Activated T-helper 1 cell treated with Interleukin-2 at 50 U/mL for 16 hours (primary cell): ENCODE data around the gene RPS19BP1.
"Not testable (repeated sequence)": the region's sequence is repeated elsewhere in the genome, so short reads cannot be mapped to it uniquely, and the experiment has no call there.

ENCODE experiments used
- DNase-seq: peaks from one replicate; pipeline ENCODE4 v3.0.0-alpha.2; 2020; ENCODE audit warnings: low read depth

Gene RPS19BP1

DNA sequence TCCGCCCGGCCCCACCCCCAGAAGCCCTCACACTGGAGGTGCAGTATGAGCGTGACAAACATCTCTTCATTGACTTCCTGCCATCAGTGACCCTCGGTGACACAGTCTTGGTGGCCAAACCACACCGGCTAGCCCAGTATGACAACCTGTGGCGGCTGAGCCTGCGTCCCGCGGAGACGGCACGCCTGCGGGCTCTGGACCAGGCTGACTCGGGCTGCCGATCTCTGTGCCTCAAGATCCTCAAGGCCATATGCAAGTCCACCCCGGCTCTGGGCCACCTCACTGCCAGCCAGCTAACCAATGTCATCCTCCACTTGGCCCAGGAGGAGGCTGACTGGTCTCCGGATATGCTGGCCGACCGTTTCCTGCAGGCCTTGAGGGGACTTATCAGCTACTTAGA is 18.8 kb downstream of the RPS19BP1 start:
- no peak for DNase-seq

DNA sequence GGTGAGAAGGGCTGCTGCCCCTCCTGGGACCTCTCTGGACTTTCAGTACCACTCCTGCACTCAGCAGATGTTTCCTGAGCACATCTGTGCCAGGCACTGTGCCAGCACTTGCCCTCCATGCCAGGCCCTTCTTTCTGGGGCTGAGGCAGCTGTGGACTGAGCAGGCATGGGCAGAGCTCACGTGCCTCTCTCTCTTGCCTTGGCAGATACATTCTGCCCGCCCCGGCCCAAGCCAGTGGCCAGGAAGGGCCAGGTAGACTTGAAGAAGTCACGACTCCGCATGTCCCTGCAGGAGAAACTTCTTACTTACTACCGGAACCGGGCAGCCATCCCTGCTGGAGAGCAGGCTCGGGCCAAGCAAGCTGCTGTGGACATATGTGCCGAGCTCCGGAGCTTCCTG is 20.5 kb downstream of the RPS19BP1 start:
- DNase-seq = no peak

DNA sequence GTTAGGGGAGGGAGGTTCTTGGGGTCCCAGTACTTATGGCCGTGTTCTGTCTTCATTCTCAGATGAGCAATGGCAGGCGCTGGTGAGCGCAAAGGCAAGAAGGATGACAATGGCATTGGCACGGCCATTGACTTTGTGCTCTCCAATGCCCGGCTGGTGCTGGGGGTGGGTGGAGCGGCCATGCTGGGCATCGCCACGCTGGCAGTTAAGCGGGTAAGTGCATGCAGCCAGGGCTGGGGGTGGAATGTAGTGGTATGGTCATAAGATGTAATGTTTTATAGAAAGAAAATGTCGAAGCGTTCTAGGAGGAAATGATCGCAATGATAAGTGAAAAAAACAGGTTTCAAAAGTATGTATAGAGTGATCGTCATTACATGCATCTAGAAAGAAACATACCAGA is 21.3 kb downstream of the RPS19BP1 start:
- no peak for DNase-seq

DNA sequence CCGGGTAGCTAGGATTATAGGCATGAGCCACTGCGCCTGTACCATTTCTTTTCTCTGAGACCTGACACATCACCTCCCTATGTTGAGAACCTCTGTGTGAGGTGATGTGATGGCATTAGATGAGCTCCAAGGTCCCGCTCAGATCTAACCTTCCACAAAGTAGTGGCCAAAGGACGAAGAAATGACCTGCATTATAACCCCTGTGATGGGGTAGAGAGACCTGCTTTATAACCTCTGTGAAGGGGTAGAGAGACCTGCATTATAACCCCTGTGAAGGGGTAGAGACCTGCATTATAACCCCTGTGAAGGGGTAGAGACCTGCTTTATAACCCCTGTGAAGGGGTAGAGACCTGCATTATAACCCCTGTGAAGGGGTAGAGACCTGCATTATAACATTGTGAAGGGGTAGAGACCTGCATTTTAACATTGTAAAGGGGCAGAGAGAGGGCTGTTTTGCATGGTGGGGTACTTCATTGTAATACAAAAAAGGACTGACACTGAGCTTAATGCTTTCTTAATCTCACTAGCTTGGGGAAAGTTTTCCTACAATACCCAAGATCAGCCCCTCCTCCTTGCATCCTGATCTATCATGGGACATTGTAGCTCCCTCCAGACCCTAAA is 21.9 kb downstream of the RPS19BP1 start:
- DNase-seq = no peak

DNA sequence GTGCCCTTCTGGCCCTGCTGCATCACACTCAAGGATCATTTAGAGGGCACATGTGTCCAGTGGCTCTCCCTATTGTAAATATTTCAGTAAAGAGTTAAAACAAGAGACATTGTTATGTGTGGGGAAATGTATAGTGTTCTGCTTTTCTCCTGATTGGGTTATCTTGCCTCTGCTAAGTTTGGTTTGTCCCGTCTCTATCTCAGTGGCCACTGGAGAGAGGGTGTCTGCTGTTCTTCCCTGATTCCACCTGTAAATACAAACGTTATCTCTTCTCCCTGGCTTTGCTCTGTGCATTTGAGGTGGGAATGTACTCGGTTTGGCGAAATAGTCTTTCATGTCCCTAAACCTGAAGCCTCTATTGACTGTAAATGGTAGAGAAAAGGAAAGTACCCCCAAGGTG is 24.2 kb downstream of the RPS19BP1 start:
- no peak for DNase-seq

DNA sequence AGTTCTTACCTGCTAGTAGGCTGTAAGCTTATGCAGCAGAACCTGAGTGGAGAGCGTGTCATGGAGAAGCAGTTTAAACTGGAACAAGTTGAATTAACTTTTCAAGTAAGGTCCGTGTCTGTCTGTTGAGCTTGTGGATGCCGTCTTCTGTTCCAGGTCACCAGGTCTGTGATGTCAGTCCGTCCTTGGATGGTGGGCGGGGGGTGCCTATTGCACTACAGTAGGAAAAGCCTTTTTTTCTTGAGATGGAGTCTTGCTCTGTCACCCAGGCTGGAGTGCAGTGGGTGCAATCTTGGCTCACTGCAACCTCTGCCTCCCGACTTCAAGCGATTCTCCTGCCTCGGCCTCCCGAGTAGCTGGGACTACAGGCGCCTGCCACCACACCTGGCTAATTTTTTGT is 25.5 kb downstream of the RPS19BP1 start:
- not testable (repeated sequence) for DNase-seq

DNA sequence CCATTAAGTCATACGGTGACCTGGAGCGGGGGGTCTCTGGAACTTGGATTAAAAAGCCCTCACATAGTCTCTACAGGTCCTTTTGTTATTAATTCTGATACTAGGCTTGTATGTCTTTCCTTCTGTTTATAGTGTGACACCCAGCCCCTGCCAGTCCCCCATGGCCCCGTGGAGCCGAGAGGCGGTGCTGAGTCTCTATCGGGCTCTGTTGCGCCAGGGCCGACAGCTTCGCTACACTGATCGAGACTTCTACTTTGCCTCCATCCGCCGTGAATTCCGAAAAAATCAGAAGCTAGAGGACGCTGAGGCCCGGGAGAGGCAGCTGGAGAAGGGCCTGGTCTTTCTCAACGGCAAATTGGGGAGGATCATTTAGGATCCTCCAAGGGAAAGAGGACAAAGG is 28.5 kb downstream of the RPS19BP1 start:
- no peak for DNase-seq

DNA sequence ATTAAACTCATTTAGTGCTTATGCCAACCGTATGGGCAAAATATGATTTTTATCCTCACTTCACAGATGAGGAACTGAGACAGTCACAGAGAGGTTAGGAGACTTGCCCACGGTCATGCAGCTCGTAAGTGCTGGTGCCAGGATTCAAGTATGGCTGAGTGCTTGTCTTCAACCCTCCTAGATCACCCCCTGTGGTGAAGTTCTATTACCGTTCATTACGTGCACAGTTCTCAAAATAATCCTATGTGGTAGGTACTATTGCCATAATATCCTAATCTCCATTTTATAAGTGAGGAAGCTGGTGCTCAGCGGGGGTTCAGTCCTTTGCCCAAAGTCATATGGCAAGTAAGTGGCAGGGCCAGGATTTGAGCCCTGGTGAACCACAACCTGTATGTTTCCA is 28.9 kb downstream of the RPS19BP1 start:
- no peak for DNase-seq

DNA sequence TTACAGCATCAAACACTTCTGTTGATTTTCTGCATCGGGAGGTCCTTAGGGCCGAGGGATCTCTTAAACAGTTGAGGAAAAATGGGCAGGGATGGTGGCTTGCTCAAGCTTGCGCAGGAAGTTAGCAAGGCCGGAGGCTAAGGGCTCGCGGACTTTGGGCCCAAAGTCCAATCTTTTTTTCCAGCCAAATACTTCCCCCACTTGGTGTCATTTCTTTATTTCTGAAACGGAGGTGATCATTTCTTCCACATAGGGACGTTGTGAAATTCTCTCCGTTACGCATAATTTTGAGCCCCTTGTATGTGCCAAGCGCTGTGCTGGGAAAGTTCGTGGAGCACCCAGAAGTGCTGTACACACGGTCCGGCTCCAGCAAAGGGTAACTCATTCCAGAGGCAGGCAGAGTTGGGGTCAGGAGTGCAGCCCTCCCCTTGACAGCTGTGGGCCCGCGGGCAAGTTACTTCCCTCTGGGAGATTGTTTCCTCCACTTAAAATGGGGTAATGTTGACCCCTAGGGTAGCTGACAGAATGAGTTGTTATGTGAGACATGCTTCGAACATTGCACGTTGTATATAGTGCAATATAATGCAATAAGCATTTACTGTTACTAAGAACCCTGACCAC is 29.6 kb downstream of the RPS19BP1 start:
- no peak for DNase-seq

DNA sequence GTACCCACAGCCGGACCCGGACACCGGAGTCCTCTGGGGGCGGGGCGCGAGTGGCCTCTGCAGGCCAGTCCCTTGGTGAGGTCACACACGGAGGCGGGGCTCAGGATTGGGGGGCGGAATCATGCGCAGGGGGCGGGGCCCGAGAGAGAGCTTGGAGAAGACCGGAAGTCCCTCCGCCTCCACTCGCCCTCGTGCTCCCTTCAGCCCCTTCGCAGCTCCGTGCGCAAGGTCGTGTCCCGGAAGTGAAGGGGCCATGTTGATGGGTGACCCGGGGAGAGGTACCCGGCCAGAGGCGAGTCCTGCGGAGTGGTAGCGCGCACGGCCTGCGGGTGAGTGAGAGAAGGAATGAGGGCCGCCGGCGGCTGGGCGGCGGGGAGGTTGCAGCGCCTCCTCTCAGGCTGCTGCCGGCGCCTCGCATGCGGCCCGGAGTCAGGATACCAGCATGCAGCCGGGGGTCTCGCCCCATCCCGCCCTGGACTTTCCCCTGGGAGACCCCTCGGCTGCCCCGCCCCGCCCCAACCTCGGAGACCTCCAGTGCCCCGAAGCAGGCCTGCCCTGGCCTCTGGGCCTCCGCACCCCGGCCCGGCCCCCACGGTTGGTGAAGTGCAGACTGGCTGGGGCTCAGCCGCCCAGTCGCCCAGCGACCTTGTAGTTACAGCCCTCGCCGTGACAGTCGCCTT is 30.3 kb downstream of the RPS19BP1 start, which contains the start of gene MIEF1:
MIEF1 (plus strand) TSS at position 182 of the 680 bp plus-strand sequence. CDS start 9,005 bp downstream, outside the sequence.
- peak; percentile 78 for DNase-seq

DNA sequence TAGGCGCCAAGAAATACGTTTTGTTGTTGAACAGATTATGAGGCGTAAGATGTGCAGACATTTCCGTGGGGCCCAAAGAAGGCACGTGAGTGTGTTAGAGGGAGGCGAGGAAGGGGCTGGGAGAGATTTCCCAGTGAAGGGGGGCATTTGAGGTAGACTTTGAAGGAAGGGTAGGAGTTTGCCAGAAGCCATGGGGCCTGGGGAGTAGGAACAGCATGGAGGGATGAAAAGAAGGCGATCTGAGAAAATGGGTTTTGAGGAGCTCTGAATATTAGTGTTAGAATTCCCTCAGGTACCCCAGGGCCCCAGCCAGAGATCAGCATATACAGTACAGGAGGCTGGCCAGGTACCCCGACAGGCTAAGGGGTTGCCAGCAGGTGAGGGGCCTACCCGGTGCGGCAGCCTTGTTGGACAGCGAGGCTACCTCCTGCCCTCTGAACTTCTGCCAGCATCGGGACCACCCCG is 30.9 kb downstream of the RPS19BP1 start:
- DNase-seq = no peak

DNA sequence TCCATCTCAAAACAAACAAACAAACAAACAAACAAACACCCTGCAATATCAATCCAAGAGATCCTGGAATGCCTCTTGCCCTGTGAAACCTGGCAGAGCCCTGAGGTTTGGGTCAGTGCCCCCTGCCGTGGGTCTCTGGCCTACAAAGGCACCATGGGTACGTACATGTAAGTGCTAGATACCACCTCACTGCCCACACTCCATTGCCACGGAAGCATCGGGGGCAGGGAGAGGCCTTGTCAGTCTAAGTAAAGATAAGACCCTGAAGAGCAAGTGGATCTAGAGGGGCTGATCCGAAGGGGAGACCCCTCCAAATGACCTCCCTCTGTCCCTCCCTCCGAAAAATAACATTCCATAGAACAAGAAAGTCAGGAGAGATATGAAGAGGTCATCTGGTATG is 32.4 kb downstream of the RPS19BP1 start:
- DNase-seq = no peak

DNA sequence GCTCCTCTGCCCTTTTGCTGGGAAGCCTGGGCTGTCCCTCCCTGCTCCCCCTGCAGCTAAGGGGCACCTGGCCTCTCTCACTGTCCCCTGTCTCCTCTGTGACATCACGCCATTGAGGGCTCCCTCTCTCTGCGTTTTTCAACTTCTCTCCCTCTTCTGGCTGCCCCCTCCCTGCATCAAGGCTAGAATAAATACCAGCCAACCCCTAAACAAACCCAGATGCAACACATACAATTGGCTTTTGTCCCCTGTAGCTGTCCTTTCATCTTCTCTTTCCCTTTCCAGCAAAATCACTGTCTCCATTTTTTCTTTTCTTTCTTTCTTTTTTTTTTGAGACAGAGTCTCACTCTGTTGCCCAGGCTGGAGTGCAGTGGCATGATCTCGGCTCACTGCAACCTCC is 33.7 kb downstream of the RPS19BP1 start:
- no peak for DNase-seq

DNA sequence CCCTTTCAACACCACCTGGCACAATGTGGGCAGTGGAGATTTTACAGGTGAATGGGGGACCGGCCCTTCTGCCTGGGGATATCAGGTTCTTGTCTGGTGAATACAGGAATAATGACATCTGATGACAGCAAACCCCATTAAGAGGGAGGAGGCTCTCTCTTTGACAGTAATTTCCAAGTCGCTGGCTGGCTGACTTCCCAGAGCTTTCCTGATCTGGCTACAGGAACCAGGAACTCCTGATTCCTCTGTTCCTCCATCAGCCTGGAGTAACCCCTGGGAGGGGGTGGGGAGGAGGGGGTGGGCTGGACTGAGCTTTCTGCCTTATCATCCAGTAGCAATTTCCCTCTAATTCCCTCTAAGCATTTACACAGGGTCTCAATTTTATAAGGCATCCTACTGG is 34.2 kb downstream of the RPS19BP1 start:
- no peak for DNase-seq

DNA sequence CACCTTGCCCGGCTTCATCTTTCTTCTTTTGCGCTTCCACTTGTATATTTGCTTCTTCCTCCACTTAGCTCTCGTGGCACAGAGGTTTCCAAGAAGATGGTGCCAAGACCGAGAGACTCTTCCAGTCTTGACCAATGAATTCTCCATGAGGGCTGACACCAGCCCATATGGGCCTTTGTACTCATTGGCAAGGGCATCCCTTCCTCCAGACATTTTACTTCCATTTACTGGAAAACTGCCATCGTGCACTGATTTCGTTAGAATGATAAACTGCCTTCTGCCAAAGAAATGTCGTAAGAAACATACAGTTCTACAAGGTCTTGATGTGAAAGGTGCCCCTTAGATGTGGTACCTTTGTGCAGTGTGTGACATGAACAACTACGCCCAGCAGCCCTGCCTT is 35.1 kb downstream of the RPS19BP1 start:
- no peak for DNase-seq

DNA sequence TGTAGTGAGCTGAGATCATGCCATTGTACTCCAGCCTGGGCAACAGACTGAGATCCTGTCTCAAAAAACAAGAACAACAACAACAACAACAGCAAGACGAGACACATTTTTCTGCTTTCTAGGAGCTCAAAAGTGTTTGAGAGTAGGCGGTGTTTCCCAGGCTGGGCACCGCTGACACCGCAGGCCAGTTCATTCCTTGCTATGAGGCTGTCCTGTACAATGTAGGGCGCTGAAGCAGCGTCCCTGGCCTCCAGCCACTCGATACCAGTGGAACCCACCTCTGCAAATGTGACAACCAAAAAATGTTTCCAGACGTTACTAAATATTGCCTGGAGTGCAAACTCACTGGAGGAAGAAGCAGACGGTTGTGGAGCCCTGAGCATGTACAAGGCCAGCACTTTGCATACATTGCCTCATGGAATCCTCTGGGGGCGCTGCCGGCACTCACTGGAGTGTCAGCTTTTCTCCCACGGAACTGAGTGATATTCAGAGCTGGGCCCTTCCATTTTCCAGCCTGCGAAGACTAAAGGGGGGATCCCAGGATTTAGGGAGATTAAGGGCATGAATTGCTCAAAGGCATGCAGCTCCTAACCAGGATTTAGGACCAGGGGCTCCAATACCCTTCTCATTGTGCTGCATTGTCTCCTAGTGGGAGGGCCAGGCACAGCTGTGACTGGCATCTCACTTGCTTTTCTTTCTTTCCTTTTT is 36.3 kb downstream of the RPS19BP1 start:
- DNase-seq = no peak

DNA sequence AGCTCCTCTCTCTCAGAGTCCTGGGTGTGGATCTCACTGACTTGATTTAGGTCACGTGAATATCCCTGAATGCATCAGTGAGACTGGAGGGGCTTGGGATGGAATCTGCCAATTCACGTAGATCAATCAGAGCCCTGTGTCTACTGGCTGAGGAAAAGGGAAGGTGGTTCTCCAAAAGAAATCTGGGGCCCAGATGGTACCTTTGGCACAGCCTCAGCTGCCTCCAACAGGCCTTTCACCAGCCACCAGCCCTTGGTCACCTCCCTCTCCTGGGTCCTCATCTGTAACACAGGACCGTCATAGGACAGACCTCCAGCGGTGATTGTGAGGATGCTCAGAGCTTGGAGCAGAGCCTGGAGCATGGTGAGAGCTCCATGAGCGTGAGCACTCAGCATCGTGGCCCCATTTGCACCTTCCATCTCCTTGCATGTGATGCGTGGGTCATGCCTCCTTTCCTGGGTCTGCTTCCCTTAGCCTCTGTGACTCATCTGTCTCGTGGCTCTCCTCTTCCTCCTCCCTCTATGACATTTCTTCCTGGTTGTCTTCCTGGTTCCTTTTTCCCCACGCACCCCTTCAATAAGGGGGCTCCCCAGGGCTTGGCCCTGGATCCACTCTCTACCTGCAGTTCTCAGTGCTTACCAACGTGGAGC is 38.0 kb downstream of the RPS19BP1 start:
- DNase-seq = no peak

DNA sequence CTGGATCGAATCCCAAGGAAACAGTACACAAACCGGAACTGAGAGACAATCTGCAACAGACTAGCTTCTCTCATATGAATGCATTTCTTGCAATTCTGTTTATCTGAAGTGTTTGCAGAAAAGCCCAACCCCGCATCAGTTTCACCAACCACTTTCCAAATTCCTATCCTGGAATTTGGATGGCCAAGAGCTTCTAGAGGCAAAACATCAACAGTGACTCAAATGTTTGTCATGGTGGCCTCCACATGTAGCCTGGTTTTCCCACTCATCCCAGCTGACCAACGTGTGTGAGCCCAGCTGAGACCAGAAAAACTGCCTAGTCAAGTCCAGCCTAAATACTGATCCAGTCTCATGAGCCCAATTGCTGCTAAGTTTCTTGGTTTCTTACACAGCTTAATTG is 38.8 kb downstream of the RPS19BP1 start:
- no peak for DNase-seq

DNA sequence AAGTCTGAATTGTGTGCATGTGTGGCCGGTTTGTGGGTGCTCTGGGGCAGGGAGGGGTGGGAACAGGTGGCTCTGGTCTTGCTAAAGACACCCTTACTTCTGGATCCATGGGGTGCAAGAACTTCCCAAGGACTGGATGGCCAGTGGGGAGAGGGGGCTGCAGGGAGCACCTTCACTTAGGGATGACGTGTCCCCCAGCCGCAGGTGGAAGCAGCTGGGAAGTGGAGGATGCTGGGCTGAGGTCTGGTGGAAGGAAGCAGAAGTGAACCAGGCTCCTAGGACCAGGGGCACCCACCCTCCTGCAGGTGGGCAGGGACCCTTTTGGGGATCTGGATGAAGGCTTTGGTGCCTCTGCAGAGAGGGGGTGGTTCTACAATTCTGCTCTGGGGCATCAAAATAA is 40.4 kb downstream of the RPS19BP1 start:
- no peak for DNase-seq

DNA sequence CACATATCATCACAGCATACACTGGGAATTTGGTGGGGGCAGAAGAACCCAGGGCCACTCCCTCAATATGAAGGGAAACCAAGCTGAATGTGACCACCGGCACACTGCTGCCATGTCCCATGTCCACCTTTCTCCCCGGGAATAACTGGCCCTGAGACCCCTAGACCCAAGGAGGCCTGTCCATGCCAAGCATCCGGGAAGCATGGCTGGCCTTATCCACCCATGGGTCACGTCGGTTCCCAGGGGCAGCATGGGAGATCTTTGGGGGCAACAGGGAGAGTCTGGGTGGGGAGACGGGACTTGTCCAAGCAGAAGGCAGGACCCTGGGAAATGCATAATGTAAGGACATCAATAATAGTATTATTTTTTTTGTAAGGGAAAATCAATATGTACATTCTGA is 40.9 kb downstream of the RPS19BP1 start:
- DNase-seq = no peak

DNA sequence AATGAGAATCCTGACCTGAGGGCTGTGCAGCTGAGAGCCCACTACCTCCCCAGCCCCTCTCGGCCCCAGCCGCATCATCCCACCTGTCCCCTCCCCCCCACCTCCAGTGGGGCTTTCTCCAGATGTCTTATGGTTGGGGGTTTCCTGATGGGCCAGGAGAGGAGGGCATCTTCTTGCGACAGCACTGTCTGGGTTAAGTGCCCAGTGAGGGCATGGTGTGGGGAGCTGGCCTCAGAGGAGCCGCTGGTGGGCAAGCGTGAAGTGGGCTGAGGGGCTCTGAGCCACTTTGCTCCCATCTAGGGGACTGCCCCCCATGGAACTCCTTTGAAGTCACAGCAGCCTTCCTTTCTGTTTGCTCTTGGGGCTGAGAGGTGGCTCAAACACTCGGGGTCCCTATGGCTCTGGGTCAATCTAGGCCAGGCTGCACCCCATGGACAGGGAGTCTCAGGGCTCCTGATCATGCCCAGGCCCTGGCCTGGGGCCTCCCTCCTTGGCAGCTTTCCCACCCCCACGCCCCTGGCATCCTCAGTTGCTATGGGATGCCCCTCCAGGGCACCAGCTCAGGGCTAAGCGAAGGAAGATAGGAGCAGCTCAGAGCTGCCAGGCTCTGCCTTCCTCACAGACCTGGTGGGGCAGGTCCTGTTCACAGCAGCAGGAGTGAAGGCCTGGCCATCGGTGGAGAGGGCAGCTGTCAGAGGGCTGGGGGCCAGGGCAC is 41.4 kb downstream of the RPS19BP1 start:
- no peak for DNase-seq
